ENCODE data around the gene SAT2. TPM values are rescaled to one million over a fixed set of nuclear protein-coding genes. Genes with fewer than 3 reads are reported as not detected.
"Not testable (repeated sequence)": the region's sequence is repeated elsewhere in the genome, so short reads cannot be mapped to it uniquely, and the experiment has no call there.

Gene SAT2
- total RNA-seq, 1 donor = 28.3 TPM

GRCh38 chr17:7618608-7619007 is 9.0 kb downstream of the SAT2 start:
- Histone ChIP-seq H3K9me3 (ENCODE audit: low read depth, low read length) (no peaks in the 10 kb centered on the region), H3K4me3 (ENCODE audit: low read length) (no peak overlapping the region), H3K27me3 (ENCODE audit: insufficient read depth, low read length) (no peaks in the 10 kb centered on the region), H3K4me1 (ENCODE audit: insufficient read depth, low read length) (peaks cover 12% of the 10 kb centered on the region)

- no peaks in the 10 kb centered on the region for H3K27me3 ChIP-seq (ENCODE audit: insufficient read depth, low read length)
- H3K9me3 ChIP-seq (ENCODE audit: low read depth, low read length) = no peaks in the 10 kb centered on the region
- peaks cover 38% of the 10 kb centered on the region for H3K4me1 ChIP-seq (ENCODE audit: insufficient read depth, low read length)
- peak overlapping the region; percentile 71 for H3K4me3 ChIP-seq (ENCODE audit: low read length)
Observed at GRCh38 chr17:7615265-7615747, 12.3 kb downstream of the SAT2 start.

- Histone ChIP-seq H3K27me3 (ENCODE audit: insufficient read depth, low read length) (no peaks in the 10 kb centered on the region), H3K4me3 (ENCODE audit: low read length) (peak within 1 kb of the TSS; percentile 71), H3K9me3 (ENCODE audit: low read depth, low read length) (no peaks in the 10 kb centered on the region), H3K4me1 (ENCODE audit: insufficient read depth, low read length) (peaks cover 38% of the 10 kb centered on the region)
Observed at GRCh38 chr17:7614425-7615264, 13.0 kb downstream of the SAT2 start, which contains the start of gene FXR2. Gene FXR2 (minus strand): TSS chr17:7614897. CDS start chr17:7614532, 365 bp downstream.

GRCh38 chr17:7613769-7614424 is 13.7 kb downstream of the SAT2 start:
- H3K9me3 ChIP-seq (ENCODE audit: low read depth, low read length) = no peaks in the 10 kb centered on the region
- H3K4me3 ChIP-seq (ENCODE audit: low read length) = peak overlapping the region; percentile 71
- H3K4me1 ChIP-seq (ENCODE audit: insufficient read depth, low read length) = peaks cover 38% of the 10 kb centered on the region
- no peaks in the 10 kb centered on the region for H3K27me3 ChIP-seq (ENCODE audit: insufficient read depth, low read length)

- no peaks in the 10 kb centered on the region for H3K9me3 ChIP-seq (ENCODE audit: low read depth, low read length)
- H3K4me1 ChIP-seq (ENCODE audit: insufficient read depth, low read length) = peaks cover 38% of the 10 kb centered on the region
- no peak overlapping the region for H3K4me3 ChIP-seq (ENCODE audit: low read length)
- H3K27me3 ChIP-seq (ENCODE audit: insufficient read depth, low read length) = no peaks in the 10 kb centered on the region
Observed at GRCh38 chr17:7612294-7612640, 15.4 kb downstream of the SAT2 start.

- Histone ChIP-seq H3K4me1 (ENCODE audit: insufficient read depth, low read length) (peaks cover 38% of the 10 kb centered on the region), H3K9me3 (ENCODE audit: low read depth, low read length) (no peaks in the 10 kb centered on the region), H3K4me3 (ENCODE audit: low read length) (no peak overlapping the region), H3K27me3 (ENCODE audit: insufficient read depth, low read length) (no peaks in the 10 kb centered on the region)
Observed at GRCh38 chr17:7611635-7612293, 15.9 kb downstream of the SAT2 start.

- H3K27me3 ChIP-seq (ENCODE audit: insufficient read depth, low read length) = no peaks in the 10 kb centered on the region
Observed at GRCh38 chr17:7610641-7611040, 17.0 kb downstream of the SAT2 start.

GRCh38 chr17:7606280-7606679 is 21.3 kb downstream of the SAT2 start:
- H3K27me3 ChIP-seq (ENCODE audit: insufficient read depth, low read length) = no peaks in the 10 kb centered on the region
- no peak overlapping the region for H3K4me3 ChIP-seq (ENCODE audit: low read length)
- peaks cover 3% of the 10 kb centered on the region for H3K4me1 ChIP-seq (ENCODE audit: insufficient read depth, low read length)
- no peaks in the 10 kb centered on the region for H3K9me3 ChIP-seq (ENCODE audit: low read depth, low read length)

More at GRCh38 chr17:7610641-7611040, 17.0 kb downstream of the SAT2 start:
- H3K9me3 ChIP-seq (ENCODE audit: low read depth, low read length) = no peaks in the 10 kb centered on the region
- peaks cover 37% of the 10 kb centered on the region for H3K4me1 ChIP-seq (ENCODE audit: insufficient read depth, low read length)
- H3K4me3 ChIP-seq (ENCODE audit: low read length) = no peak overlapping the region

GRCh38 chr17:7597561-7597960 is 30.1 kb downstream of the SAT2 start:
- not testable (repeated sequence) for H3K4me1 ChIP-seq (ENCODE audit: insufficient read depth, low read length); H3K9me3 ChIP-seq (ENCODE audit: low read depth, low read length); H3K4me3 ChIP-seq (ENCODE audit: low read length); H3K27me3 ChIP-seq (ENCODE audit: insufficient read depth, low read length)

- H3K27me3 ChIP-seq (ENCODE audit: insufficient read depth, low read length) = no peaks in the 10 kb centered on the region
- H3K4me3 ChIP-seq (ENCODE audit: low read length) = no peak overlapping the region
- H3K4me1 ChIP-seq (ENCODE audit: insufficient read depth, low read length) = peaks cover 14% of the 10 kb centered on the region
- H3K9me3 ChIP-seq (ENCODE audit: low read depth, low read length) = no peaks in the 10 kb centered on the region
Observed at GRCh38 chr17:7593296-7593695, 34.3 kb downstream of the SAT2 start.

GRCh38 chr17:7592422-7593021 is 35.1 kb downstream of the SAT2 start:
- Histone ChIP-seq H3K9me3 (ENCODE audit: low read depth, low read length) (no peaks in the 10 kb centered on the region), H3K4me1 (ENCODE audit: insufficient read depth, low read length) (peaks cover 22% of the 10 kb centered on the region), H3K4me3 (ENCODE audit: low read length) (no peak overlapping the region), H3K27me3 (ENCODE audit: insufficient read depth, low read length) (no peaks in the 10 kb centered on the region)

- no peaks in the 10 kb centered on the region for H3K9me3 ChIP-seq (ENCODE audit: low read depth, low read length)
- no peak overlapping the region for H3K4me3 ChIP-seq (ENCODE audit: low read length)
- H3K27me3 ChIP-seq (ENCODE audit: insufficient read depth, low read length) = no peaks in the 10 kb centered on the region
- H3K4me1 ChIP-seq (ENCODE audit: insufficient read depth, low read length) = peaks cover 30% of the 10 kb centered on the region
Observed at GRCh38 chr17:7591596-7591995, 36.0 kb downstream of the SAT2 start.

- Histone ChIP-seq H3K9me3 (ENCODE audit: low read depth, low read length) (no peaks in the 10 kb centered on the region), H3K4me3 (ENCODE audit: low read length) (no peak overlapping the region), H3K4me1 (ENCODE audit: insufficient read depth, low read length) (peaks cover 31% of the 10 kb centered on the region), H3K27me3 (ENCODE audit: insufficient read depth, low read length) (no peaks in the 10 kb centered on the region)
Observed at GRCh38 chr17:7590743-7591142, 36.9 kb downstream of the SAT2 start.

- Histone ChIP-seq H3K27me3 (ENCODE audit: insufficient read depth, low read length) (no peaks in the 10 kb centered on the region), H3K9me3 (ENCODE audit: low read depth, low read length) (no peaks in the 10 kb centered on the region), H3K4me3 (ENCODE audit: low read length) (no peak within 1 kb of the TSS), H3K4me1 (ENCODE audit: insufficient read depth, low read length) (peaks cover 38% of the 10 kb centered on the region)
Observed at GRCh38 chr17:7589891-7590691, 37.5 kb downstream of the SAT2 start, which contains the start of gene SOX15. Gene SOX15 (minus strand): TSS chr17:7590094. CDS start chr17:7589676, 418 bp downstream.
